T follicular helper cell (primary cell): ENCODE measurements around the gene GMDS.
"Not testable (repeated sequence)": the region's sequence is repeated elsewhere in the genome, so short reads cannot be mapped to it uniquely, and the experiment has no call there.

ENCODE experiments used
- DNase-seq: peaks from one replicate; pipeline ENCODE4 v3.0.0-alpha.2; 2020; ENCODE audit warnings: low read depth

Gene GMDS

GRCh38 chr6:1686117-1687098 lies 559.0 kb downstream of the GMDS start:
- DNase-seq, result no peak

- DNase-seq, result no peak
Observed at GRCh38 chr6:1679688-1680068, 565.7 kb downstream of the GMDS start.

GRCh38 chr6:1679031-1679687 lies 566.2 kb downstream of the GMDS start:
- DNase-seq, result no peak

- DNase-seq, result no peak
Observed at GRCh38 chr6:1678201-1678600, 567.2 kb downstream of the GMDS start.

GRCh38 chr6:1672379-1672778 lies 573.0 kb downstream of the GMDS start:
- no peak for DNase-seq

GRCh38 chr6:1670711-1671462 lies 574.5 kb downstream of the GMDS start:
- DNase-seq, result no peak

GRCh38 chr6:1669996-1670395 lies 575.4 kb downstream of the GMDS start:
- no peak for DNase-seq

GRCh38 chr6:1668456-1668855 lies 576.9 kb downstream of the GMDS start:
- not testable (repeated sequence) for DNase-seq

- DNase-seq, result no peak
Observed at GRCh38 chr6:1667805-1668175, 577.6 kb downstream of the GMDS start.

GRCh38 chr6:1667012-1667804 lies 578.2 kb downstream of the GMDS start:
- no peak for DNase-seq

- DNase-seq, result no peak
Observed at GRCh38 chr6:1665214-1665613, 580.2 kb downstream of the GMDS start.

- no peak for DNase-seq
Observed at GRCh38 chr6:1664329-1664728, 581.1 kb downstream of the GMDS start.

- no peak for DNase-seq
Observed at GRCh38 chr6:1663511-1663910, 581.9 kb downstream of the GMDS start.

GRCh38 chr6:1662534-1662933 lies 582.9 kb downstream of the GMDS start:
- DNase-seq, result no peak

- DNase-seq, result no peak
Observed at GRCh38 chr6:1659816-1660215, 585.6 kb downstream of the GMDS start.

- DNase-seq, result no peak
Observed at GRCh38 chr6:1658212-1659005, 587.0 kb downstream of the GMDS start.

GRCh38 chr6:1657771-1658165 lies 587.6 kb downstream of the GMDS start:
- no peak for DNase-seq

GRCh38 chr6:1657116-1657770 lies 588.2 kb downstream of the GMDS start:
- DNase-seq, result no peak

GRCh38 chr6:1654054-1654453 lies 591.4 kb downstream of the GMDS start:
- no peak for DNase-seq

GRCh38 chr6:1652842-1653241 lies 592.6 kb downstream of the GMDS start:
- DNase-seq, result no peak
